GM23248 (cell line): ENCODE results near the gene MRPS31. TPM values are rescaled to one million over a fixed set of nuclear protein-coding genes. Genes with fewer than 3 reads are reported as not detected.

Source experiments
- DNase-seq: peaks from one replicate; pipeline ENCODE4 v3.0.0-alpha.2; 2015
- H2AFZ ChIP-seq: fragments of 200-600 bp; sonication (generic); 2 replicates; pipeline ENCODE4 v1.6.1; 2016; ENCODE audit warnings: antibody characterized with exemption
- H3F3A ChIP-seq: fragments of 200-600 bp; sonication (generic); 2 replicates; pipeline ENCODE4 v1.6.1; 2016; ENCODE audit warnings: mild to moderate bottlenecking, antibody characterized with exemption, mixed run types; ENCODE audit not compliant: insufficient read depth
- H3K27ac ChIP-seq: fragments of 200-600 bp; sonication (generic); 2 replicates; pipeline ENCODE4 v1.5.1; 2016; ENCODE audit warnings: mild to moderate bottlenecking
- H3K27me3 ChIP-seq: fragments of 200-600 bp; sonication (generic); replicated peaks from 2 replicates; pipeline ENCODE4 v1.6.1; 2016; ENCODE audit warnings: mild to moderate bottlenecking; ENCODE audit not compliant: insufficient read depth
- H3K36me3 ChIP-seq: fragments of 200-600 bp; sonication (generic); 2 replicates; pipeline ENCODE4 v1.6.1; 2016; ENCODE audit warnings: low read depth, mild to moderate bottlenecking
- H3K4me1 ChIP-seq: fragments of 200-600 bp; sonication (generic); 2 replicates; pipeline ENCODE4 v1.6.1; 2016; ENCODE audit warnings: mild to moderate bottlenecking; ENCODE audit not compliant: insufficient read depth
- H3K4me2 ChIP-seq: fragments of 200-600 bp; sonication (generic); one replicate; pipeline ENCODE4 v1.6.1; 2016; ENCODE audit warnings: mild to moderate bottlenecking; ENCODE audit not compliant: unreplicated experiment
- H3K4me3 ChIP-seq: fragments of 200-600 bp; sonication (generic); 2 replicates; pipeline ENCODE4 v1.5.1; 2016; ENCODE audit warnings: mild to moderate bottlenecking
- H3K79me2 ChIP-seq: fragments of 200-600 bp; sonication (generic); 2 replicates; pipeline ENCODE4 v1.6.1; 2016; ENCODE audit warnings: mild to moderate bottlenecking; ENCODE audit not compliant: insufficient read depth
- H3K9ac ChIP-seq: fragments of 200-600 bp; sonication (generic); 2 replicates; pipeline ENCODE4 v1.6.1; 2016; ENCODE audit warnings: mild to moderate bottlenecking
- H3K9me2 ChIP-seq: fragments of 200-600 bp; sonication (generic); 2 replicates; pipeline ENCODE4 v1.6.1; 2016; ENCODE audit warnings: mixed run types, mild to moderate bottlenecking, moderate library complexity; ENCODE audit not compliant: insufficient read depth
- H3K9me3 ChIP-seq: fragments of 200-600 bp; sonication (generic); one replicate; pipeline ENCODE4 v1.6.1; 2017; ENCODE audit warnings: low read depth
- H4K20me1 ChIP-seq: fragments of 200-600 bp; sonication (generic); 2 replicates; pipeline ENCODE4 v1.6.0; 2016; ENCODE audit not compliant: insufficient read depth
- EZH2 ChIP-seq: fragments of 200-600 bp; sonication (generic); IDR thresholded peaks from 2 replicates; pipeline ENCODE4 v1.6.1; 2018; ENCODE audit warnings: antibody characterized with exemption, mild to moderate bottlenecking; ENCODE audit not compliant: insufficient read depth, poor library complexity, severe bottlenecking
- EZH2phosphoT487 ChIP-seq: fragments of 200-600 bp; sonication (generic); IDR thresholded peaks from 2 replicates; pipeline ENCODE4 v1.6.1; 2018; ENCODE audit warnings: antibody characterized with exemption, moderate library complexity, mild to moderate bottlenecking, low read depth; ENCODE audit not compliant: insufficient read depth
- WGBS, 2 experiments: methylation state at CpG; one replicate each; pipeline ENCODE4 v1.1.6; 2015 to 2017; ENCODE audit warnings: low lambda C conversion rate in 2 of 2, low coverage in 1 of 2; ENCODE audit errors: missing lambda C conversion rate in 2 of 2; 5-methylcytosine and 5-hydroxymethylcytosine counted together
- in situ Hi-C: fragments of 300-500 bp; cut with MboI; formaldehyde crosslinking; loops from 2 replicates; pipeline ENCODE4 v1.15.0; 2020
- polyA plus RNA-seq: library from polyadenylated mRNA; unstranded; fragments of >200 nt; fragmentation: Nextera tagmentation; extraction: Ambion mirVana; gene quantifications from 2 replicates; pipeline ENCODE4 v1.2.1, GENCODE V29; 2016
- total RNA-seq: library from RNA; depleted of rRNA; stranded (reverse); fragments of >200 nt; shearing (Covaris generic); gene quantifications from 2 replicates; pipeline ENCODE4 v1.2.3, GENCODE V29; 2014

Gene MRPS31
- total and polyA plus RNA-seq, 2 experiments from 2014 or later, result 9.8 to 16.6 TPM

DNA sequence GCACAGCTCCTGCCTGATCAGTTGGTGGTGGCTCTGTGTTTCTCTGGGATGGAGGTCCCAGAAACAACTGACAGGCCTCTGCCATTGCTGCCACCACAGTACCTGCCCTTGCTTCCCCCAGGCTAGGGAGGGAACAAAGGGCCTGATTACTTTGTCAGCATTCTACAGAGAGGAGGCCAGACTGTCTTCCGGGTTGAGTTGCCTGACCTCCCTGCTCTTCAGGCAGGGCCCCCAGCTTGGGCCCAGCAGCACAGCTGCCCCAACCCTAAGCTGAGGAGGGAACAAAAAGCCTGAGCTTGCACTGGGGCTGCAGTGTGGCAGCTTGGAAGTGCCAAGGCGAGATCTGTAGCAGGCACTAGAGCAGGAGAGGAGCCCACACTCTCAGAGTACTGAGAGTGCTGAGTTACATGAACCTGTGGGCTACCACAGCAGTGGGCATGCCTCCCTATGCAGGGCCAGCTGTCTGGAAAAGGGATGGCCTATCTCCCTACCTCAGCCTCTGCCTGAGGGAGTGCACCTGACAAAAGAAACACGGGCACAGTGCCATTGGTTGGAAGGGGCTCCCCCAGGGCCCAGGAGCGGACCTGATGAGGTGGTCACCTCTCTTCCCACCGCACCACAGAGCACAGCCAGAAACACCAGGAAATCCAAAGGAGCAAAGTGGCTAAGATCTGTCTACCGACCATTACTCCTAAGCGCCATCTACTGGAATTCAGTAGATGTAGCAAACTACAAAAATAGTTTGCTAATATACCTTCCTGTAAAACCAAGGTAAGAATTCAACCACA lies 42.9 kb upstream of the MRPS31 start:
- H4K20me1 ChIP-seq, result no peaks in the 10 kb centered on the region
- H3K36me3 ChIP-seq, result no peaks in the 10 kb centered on the region
- H3K9me2 ChIP-seq, result no peaks in the 10 kb centered on the region
- no peaks in the 10 kb centered on the region for H3K79me2 ChIP-seq
- no peak overlapping the region for H3K9ac ChIP-seq
- H3K27ac ChIP-seq, result no peak overlapping the region
- TF ChIP-seq EZH2phosphoT487, result no peak
- no peak for TF ChIP-seq EZH2
- no peak overlapping the region for H3K4me3 ChIP-seq
- no peak overlapping the region for H2AFZ ChIP-seq
- H3K9me3 ChIP-seq, result no peaks in the 10 kb centered on the region
- 71 to 85% methylated on average over 7 of the region's 7 CpGs for WGBS, 2 experiments
- no peak overlapping the region for H3K4me2 ChIP-seq
- no peaks in the 10 kb centered on the region for H3K27me3 ChIP-seq
- H3F3A ChIP-seq, result no peaks in the 10 kb centered on the region
- in situ Hi-C loops, result no loop called here
- H3K4me1 ChIP-seq, result peaks cover 5% of the 10 kb centered on the region
- DNase-seq, result peak; percentile 57

DNA sequence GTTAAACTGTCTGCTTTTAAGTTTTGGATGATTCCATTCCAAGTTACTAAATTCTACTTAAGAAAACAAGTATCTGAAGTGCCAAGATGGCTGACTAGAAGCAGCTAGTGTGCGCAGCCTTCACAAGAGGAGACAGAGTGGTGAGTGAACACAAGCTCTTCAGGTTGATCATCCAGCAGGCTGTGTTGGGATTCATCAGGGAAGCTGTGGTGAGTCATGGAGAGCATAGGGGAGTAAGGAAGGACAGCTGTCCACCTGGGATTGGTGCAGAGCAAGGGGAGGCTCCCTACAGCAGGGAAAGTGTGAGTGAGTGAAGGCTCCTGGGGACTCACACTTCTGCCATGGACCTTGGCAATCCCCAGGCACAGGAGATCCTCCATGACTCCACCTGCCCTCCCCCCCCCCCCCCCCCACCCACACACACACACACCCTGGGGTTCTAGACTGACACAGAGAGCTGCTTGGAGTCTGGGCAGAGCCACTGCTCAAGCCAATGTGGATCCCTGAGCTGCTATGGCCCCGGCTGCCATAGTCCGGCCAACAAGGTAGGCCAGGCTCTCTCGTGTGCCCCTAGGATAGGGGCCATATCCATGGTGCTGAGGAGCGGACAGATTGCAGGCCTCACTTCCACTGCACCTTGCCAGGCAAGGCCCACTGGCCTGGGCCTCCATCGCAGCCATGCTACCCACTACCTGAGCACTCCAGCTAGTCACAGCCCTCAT lies 41.9 kb upstream of the MRPS31 start:
- no peaks in the 10 kb centered on the region for H3F3A ChIP-seq
- DNase-seq, result peak; percentile 58
- peaks cover 5% of the 10 kb centered on the region for H3K4me1 ChIP-seq
- no peaks in the 10 kb centered on the region for H3K79me2 ChIP-seq
- no peak overlapping the region for H2AFZ ChIP-seq
- no peak overlapping the region for H3K27ac ChIP-seq
- H3K4me3 ChIP-seq, result no peak overlapping the region
- no peaks in the 10 kb centered on the region for H3K9me2 ChIP-seq
- no peak overlapping the region for H3K9ac ChIP-seq
- H3K4me2 ChIP-seq, result no peak overlapping the region
- TF ChIP-seq EZH2, result no peak
- TF ChIP-seq EZH2phosphoT487, result no peak
- no peaks in the 10 kb centered on the region for H3K9me3 ChIP-seq
- 98% methylated on average over 6 of the region's 6 CpGs for WGBS, 2 experiments
- H3K36me3 ChIP-seq, result no peaks in the 10 kb centered on the region
- in situ Hi-C loops, result no loop called here
- H4K20me1 ChIP-seq, result no peaks in the 10 kb centered on the region
- H3K27me3 ChIP-seq, result no peaks in the 10 kb centered on the region

DNA sequence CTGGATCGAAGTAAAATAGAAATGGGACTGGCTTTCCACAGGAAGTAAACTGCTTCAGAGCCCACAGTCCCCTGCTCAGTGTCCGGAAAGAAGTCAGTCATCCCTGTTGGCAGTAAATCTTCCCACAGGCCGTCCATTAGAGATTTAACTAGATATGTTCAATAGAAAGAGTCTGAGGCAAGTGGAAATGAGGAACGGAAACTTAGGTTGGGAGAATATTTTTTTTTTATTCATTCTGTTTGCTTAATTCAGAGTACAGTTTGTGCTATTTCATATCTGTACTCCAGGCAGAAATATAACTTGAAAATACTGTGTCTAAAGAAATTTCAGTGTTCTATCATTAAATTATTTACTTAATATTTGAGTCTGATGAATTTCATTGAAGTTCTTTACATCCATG lies 41.1 kb upstream of the MRPS31 start:
- H3K9me3 ChIP-seq, result no peaks in the 10 kb centered on the region
- H3K27ac ChIP-seq, result no peak overlapping the region
- WGBS, 2 experiments, result 96% methylated on average over 4 of the region's 4 CpGs

DNA sequence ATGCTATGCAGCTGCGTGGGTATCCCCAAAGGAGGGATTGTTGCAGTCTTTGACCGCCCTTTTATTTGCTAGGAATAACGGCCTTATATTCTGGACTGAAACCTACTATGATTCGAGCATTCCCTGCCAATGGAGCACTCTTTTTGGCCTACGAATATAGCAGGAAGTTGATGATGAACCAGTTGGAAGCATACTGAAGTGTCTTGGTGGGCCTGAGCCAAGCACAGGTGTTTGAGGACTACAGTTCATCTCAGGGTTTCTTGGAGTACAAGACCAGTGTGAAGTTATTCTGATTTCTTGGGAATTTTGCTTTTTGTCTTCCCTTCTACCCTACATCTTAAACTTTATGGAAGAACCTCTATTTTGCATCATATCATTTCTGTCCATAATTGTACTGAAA lies 38.5 kb upstream of the MRPS31 start:
- WGBS, 2 experiments, result 95 to 96% methylated on average over 5 of the region's 5 CpGs
- Histone ChIP-seq H3K27me3 (no peaks in the 10 kb centered on the region), H3K9me2 (no peaks in the 10 kb centered on the region), H3K4me3 (no peak overlapping the region), H3F3A (no peaks in the 10 kb centered on the region), H3K9ac (no peak overlapping the region), H3K27ac (no peak overlapping the region), H4K20me1 (no peaks in the 10 kb centered on the region), H3K9me3 (no peaks in the 10 kb centered on the region), H3K36me3 (peaks cover 8% of the 10 kb centered on the region; the same call in 1 of the 2 replicates), H2AFZ (no peak overlapping the region), H3K79me2 (no peaks in the 10 kb centered on the region), H3K4me2 (no peak overlapping the region), H3K4me1 (peaks cover 1% of the 10 kb centered on the region)
- in situ Hi-C loops, result no loop called here
- TF ChIP-seq EZH2phosphoT487 (no peak), EZH2 (no peak)
- no peak for DNase-seq

More for the DNA sequence above, 41.1 kb upstream of the MRPS31 start:
- in situ Hi-C loops, result no loop called here
- no peaks in the 10 kb centered on the region for H3K27me3 ChIP-seq
- no peaks in the 10 kb centered on the region for H3F3A ChIP-seq
- H3K9ac ChIP-seq, result no peak overlapping the region
- H3K36me3 ChIP-seq, result 0 out of 2 replicates have a peak, but pooled peaks cover 4% of the 10 kb centered on the region
- H3K79me2 ChIP-seq, result no peaks in the 10 kb centered on the region
- DNase-seq, result no peak
- no peak overlapping the region for H2AFZ ChIP-seq
- no peak overlapping the region for H3K4me2 ChIP-seq
- no peak for TF ChIP-seq EZH2
- no peak for TF ChIP-seq EZH2phosphoT487
- no peak overlapping the region for H3K4me3 ChIP-seq
- peaks cover 5% of the 10 kb centered on the region for H3K4me1 ChIP-seq
- no peaks in the 10 kb centered on the region for H3K9me2 ChIP-seq
- H4K20me1 ChIP-seq, result no peaks in the 10 kb centered on the region
